Measurements from ENCODE around the gene KDM5A.

KDM5A gene

DNA sequence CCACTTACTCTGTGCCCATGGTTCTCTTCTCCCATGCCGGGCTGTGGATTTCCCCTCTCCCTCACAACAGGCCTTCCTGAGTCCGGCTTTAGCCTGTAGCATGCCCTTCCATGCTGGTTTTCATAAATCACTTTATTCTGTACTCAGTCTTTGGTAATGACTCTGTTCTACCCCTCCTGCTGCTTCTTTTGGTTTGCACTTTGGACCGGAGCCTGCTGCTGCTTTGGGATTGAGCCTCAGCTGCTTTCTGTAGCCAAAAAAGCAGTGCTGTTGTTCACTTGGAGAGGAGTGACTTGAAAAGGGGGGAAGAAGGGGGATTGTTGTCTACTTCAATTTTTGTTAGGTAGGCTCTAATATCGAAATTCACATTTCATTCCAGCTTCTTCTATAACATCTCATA, 118.0 kb downstream of the KDM5A start:
- no peak for DNase-seq

DNA sequence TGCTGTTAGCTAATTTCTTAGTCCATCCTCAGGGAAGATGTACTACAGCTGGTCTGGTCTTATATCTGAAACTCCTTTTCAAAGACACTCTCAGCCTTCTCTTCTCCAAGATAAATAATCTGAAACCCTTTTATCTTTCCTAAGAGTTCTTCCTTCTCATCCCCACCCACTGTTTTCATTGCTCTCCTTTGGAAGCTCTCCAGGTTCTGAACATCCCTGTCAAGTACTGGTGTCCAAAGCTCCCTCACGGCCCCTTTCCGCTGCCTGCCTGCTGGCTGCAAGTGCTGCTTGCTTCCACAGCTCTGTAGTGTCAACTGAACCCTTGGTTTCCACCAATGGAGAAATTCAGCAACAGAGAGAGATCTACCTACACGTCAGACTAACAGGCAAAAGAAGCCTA, 119.9 kb downstream of the KDM5A start:
- DNase-seq, result no peak

DNA sequence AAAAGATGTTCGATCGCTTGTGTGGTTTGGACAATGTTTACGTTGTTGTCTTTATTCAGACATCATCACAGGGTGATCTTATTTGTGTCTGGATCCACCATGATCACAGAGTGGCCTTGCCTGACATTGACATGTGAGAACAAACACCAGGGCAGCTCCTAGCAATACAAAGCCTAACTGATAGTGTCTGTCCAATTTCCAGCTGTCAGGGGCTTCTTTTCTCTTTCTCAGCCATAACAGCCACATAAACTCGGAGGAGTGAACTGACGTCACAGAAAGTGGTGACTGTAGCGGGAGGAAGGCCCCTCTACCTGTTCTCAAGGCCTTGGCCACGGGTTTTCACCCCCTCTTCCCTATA, 120.7 kb downstream of the KDM5A start:
- no peak for DNase-seq

DNA sequence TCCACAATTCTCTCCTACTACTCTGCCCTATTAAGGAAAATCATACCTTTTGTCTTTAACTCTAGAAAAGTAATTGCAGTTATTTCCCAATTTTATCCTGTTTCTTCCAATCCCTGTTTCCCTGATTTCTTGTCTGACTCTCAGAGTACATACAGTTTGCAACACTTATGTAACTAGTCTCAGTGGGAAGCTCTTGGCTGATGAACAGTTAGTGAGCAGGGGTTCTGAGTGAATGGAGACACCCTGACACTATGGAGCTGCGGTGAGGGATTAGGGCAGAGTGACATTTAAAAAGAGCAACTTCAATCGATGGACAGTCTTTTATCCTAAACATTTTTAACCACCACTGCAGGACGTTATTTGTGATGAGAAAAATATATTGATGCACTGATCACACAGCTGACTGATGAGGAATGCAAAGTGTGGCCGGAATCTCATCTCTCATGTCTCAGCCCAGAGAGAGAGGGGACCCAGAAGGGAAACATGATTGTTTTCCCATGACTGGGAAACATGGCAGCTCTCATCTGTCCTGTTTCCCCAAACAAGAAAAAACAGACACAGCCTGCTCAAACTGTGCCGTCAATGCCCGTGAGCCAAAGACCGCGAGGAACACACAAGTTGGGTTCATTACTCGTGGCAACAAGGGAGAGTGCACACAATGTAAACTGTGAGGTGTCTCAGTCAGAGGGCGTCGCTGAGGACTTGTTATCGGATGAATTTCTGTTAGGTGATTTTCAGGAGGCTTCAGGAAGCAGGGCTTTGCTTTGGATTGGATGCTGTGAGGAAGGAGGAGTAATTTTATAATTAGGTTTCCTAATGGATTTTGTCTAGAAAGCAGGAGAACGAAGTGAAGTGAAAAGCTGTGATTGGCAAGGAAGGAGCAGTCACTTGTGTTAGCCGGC, 121.3 kb downstream of the KDM5A start:
- no peak for DNase-seq

DNA sequence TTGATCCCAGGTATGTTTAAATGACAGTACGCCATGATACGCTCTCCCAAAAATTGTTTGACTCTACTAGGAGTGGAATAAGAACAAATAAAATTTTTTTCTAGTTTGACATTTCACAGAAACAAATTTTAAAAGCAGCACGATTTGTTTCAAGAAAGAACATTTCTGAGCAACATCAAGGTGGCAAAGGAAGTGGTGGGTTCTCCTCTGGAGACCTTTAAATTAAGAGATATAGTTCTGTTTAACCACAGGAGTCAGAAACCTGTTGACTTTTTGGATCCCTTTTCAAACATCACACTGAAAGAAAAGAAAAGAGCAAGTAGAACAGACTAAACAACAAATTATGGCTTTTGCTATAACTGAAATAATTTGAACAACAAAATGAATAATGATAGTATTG, 124.0 kb downstream of the KDM5A start:
- DNase-seq, result no peak

DNA sequence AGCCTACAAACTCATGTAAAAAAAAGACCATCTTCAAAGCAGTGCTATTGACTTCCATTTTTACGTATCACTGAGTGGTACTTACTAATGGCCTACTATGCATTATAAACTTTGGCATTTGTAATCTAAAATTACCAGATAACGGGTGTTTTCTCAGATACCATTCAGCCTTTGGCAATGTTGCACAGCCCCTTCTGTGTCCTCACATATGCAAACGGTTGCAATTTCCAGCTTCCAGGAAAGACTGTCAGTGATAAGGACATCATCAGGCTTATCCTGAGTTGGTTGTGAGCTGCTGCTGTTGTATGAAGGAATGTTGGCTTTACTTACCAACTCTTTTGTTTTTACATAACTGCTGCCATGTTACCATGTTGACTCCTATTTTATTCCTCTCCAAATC, 124.9 kb downstream of the KDM5A start:
- DNase-seq, result no peak

DNA sequence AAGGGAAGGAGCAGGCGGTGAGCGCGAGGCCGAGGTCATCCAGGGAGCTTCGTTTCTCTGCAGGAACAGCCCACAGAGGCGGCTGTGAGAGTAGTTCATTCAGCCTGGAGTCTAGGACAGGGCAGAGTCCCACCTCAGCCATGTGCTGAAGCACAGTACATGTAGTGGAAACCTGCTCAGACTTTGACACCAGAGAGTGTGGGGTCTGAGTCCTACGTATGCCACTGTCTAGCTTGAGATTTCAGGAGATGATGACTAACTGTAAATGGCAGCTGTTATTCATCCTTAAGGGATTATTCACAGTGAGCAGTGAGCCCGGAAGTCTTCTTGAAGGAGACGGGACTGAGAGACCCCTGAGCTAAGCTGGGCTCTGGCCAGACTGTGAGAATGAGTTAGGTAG, 125.5 kb downstream of the KDM5A start:
- DNase-seq, result no peak

DNA sequence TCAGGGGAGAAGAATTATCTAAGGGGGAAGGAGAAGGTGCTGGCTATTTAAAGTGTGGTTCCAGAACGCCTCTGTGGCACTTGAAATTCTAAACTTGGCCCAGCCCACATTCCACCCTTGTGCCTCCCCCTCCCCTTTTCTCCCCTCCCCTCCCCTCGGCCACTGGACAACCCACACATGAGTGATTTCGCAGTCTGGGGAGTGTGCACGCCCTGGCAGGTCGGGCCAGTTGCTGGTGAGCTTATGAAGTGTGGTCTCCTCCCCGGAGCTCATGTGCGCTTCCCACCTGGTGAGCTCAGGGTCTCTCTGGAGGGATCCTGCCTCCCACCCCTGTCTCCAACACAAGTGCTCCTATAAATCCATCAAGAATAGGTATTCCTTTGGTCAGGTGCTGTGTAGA, 126.3 kb downstream of the KDM5A start, which contains the start of gene SLC6A13:
TSS of gene SLC6A13 (minus strand) at position 20 of the 400 bp plus-strand sequence. CDS start 2,784 bp downstream, outside the sequence.
- DNase-seq, result no peak

DNA sequence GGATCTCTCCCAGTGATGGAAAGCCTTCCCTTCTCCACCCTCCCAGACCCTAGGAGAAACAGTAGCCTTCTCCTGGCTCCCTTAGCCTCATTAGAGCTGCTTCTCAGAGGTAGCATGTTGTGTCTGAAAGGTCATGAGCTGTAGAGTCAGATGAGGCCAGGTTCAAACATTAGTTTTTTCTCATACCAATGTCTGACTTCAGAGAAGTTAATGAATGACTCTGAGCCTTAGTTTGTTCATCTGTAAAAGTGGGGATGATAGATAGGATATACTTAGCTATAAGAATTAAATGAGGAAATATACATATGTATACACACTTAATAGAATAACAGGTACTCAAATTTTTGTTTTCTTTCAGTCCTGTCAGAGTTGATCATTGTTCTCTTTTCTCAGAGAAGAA, 127.0 kb downstream of the KDM5A start:
- no peak for DNase-seq

DNA sequence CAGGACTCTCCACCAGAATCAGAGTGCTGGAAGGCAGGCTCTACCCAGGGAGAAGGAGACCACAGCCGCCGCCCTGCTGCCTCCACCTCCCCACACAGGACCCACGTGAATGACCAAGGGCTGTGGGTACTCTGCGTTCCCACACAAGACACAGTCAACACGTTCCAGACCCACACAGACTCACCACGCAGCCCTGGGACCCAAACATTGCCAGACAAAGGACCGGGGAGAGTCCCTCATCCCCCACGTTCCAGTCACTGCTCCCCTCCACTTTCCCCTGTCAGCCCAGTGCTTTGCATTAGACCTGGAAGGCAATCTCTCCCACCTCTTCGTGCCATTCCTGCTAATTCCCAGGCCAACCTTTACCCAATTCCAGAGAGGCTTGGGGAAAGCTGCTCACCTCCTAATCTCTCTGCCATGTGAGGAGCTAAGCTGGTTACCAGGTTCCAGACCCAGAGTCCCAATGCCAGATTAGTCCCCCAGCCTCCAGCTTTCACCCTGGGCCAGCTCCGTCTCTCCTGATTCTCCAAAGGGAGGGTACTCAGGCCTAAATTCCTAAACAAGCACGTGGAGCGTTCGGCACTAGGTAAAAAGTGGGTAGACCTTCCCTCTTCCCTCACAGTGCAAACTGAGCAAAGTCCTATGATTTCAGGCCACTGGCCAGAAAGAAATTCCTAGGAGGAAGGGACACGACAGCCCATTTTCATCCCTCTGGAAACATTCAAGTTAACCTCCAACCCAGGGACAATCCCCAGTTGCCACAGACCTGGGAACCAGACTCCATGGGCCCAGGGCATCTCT, 131.4 kb downstream of the KDM5A start:
- DNase-seq, result no peak

DNA sequence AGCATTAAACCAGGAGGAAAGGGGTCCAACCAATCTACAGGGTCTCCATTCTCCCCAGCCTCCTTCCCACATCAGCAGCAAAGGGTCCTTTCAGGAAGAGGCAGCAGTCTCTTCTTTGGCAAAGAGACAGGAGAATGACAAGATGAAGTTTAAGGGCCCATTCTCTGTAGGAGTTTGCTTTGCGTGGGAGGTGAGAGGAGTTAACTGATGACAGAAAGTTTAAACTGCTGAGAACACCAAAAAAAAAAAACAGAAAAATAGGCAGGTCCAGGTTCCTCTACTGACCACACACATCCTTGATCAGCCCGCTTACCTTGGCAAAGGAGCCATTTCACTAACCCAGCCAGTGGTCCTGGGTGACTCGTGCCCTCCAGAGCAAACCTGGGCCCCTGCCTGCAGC, 132.2 kb downstream of the KDM5A start:
- no peak for DNase-seq

DNA sequence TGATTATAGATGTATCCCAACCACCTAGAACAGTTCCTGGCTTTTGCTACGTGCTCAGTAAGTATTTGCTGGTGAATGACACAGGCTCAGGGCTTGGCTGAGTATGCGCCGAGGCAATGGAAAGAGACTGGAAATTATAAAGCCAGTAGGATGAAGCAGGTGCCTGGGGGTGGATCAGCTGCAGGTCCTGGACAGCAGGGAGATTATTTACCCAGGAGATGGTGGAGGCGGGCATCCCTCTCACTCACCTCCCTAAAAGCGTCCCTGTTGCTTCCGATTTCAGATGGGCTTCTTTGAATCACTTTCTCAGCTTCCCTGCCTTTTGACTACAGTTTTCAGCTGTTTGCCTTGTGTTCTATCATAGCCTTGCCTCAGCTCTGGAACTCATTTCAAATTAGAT, 132.9 kb downstream of the KDM5A start:
- DNase-seq, result no peak

DNA sequence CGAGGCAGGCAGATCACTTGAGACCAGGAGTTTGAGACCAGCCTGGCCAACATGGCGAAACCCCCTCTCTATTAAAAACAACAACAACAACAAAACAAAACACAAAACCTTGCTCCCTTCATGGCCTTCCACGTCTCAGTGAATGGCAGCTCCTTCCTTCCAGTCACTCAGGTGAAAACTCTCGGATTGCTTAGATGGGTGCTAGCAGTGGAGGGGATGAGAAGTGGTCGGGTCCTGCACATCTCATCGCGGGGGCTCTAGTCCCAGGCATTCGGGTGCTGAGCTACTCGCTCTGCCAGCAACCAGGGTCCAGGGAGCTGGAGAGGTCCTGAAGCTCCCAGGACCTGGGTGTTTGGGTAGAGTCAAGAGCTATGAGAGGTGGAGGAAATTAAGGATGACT, 134.2 kb downstream of the KDM5A start:
- no peak for DNase-seq

DNA sequence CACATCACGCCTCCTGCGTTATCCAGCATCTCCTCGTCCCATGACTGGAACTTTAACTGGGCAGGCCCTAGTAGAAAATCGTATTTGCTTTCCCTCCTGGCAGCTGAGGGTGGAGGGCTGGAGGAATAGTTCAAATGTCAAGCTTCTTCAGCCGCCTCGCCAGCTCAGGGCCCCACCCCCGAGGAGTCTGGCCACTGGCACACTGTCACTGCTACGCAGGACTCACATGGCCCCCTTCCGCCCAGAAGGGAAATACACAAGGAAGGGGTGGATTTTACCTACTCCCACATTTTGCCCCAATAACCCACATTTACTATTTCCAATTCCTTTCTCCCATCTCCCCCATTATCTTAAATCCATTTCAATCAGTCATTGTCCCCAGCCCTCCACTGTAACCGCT, 135.1 kb downstream of the KDM5A start:
- DNase-seq, result no peak

DNA sequence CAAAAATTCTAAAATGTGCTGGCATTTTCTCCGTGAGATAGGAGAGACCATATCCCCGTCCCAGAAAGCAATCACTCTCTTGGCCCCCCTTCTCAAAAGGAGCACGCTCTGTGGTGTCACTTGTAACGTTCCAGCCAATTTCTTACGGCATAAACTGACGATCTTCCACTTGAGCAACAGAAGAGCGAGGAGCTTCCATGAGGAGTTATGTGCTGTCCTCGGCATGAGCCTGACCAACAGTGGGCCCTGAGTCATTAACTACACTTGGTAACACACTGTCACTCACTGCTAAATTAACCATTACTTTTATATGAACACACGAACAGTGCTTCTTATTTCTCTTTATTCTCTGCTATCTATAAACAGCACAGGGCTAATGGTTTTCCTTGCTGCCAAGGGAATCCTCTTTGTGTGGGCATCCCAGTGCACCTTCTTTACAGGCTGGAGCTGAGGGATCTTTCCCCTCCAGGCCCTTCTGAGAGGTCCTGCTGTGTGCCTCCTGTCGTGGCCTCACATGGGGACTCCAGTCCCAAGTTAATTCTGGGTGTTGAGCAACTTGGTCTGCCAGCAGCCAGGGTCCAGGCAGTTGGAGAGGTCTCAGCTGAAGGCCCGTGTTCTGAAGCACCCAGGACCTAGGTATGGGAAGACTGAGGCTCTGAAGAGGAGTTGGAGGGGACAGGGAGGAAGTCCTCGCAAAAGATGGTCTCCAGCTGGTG, 135.8 kb downstream of the KDM5A start:
- DNase-seq, result no peak

DNA sequence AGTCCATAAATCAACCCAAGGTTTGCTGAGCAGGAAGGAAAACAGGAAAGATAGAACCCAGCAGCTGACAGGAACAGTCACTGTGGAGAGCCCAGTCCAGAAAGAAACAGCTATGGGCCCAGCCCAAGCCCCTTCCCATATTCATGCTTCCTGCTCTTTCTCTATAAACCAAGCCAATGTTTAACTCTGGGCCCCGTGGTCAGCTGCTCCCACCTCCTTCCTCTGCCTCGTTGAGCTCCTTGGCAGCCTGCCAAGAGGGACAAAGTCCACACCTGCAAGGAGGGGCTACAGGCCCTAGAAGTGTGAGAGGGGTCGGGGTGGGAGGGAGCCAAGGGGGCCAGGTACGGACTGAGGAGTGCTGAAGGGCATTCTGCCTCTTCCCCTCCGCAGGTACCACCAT, 136.5 kb downstream of the KDM5A start:
- no peak for DNase-seq

DNA sequence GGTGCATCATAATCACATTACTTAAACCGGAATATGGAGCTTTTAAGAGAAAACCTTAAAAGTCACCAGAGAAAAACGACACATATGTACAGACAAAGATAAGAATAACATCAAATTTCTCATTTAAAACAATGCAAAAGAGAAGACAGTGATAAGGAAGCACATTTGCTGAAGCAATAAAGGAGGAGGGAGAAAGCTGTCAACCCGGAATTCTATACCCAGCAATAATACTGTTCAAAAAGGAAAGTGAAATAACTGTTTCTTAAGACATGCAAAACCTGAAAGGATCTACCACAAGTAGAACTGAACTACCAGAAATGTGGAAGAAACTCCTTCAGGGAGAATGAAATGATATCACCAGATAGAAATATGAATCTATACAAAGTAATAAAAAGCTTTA, 141.8 kb downstream of the KDM5A start:
- DNase-seq, result no peak

DNA sequence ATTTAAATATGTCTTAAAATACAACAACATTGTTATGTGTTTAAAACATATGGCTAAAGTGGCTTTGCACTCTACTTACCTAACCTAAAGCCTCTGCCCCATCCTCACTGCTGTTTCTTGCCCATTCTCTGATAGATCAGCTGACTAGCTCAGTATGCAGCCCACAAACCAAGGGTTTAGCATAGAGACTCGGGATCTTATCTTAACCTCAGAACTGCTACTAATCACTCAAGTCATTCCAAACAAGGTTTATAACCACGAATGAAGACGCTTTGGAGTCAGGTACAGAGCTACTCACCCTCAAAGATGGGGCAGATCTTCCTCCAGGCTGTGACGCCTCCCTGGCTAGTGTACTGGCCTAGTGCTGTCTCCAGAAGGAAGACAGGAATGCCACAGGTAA, 145.7 kb downstream of the KDM5A start:
- no peak for DNase-seq

DNA sequence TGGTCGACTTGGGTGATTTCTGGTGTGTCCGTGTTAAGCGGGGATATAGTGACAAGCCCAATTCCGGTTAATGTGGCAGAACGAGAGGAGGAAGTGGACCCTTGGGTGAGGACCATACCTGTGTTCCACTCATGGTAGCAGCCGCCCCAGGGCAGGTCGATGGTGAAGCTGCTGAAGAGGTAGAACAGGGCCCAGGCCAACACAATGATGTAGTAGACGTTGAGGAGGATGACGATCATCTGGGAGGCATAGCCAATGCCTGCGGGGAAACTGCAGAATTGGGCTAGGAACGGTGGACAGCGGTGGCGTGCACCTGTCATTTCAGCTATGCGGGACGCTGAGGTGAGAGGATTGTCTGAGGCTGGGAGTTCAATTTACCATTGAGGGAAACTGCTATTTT, 146.6 kb downstream of the KDM5A start:
- no peak for DNase-seq

DNA sequence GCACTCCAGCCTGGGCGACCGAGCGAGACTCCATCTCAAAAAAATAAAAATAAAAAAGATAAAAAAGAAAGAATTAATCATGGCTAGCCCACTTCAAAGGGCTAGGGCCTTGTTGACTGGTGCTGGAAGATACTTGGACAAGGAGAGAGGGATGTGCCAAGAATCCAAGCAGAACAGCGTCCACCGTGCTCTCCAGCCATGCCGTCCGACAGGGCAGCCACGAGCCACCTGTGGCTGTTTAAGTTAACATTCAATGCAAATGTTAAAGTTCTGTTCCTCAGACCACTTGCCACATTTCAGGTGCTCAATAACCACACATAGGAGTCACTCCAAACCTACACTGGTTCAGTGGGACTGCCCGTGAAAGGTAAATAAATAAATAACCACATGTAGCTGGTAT, 147.9 kb downstream of the KDM5A start:
- no peak for DNase-seq

DNA sequence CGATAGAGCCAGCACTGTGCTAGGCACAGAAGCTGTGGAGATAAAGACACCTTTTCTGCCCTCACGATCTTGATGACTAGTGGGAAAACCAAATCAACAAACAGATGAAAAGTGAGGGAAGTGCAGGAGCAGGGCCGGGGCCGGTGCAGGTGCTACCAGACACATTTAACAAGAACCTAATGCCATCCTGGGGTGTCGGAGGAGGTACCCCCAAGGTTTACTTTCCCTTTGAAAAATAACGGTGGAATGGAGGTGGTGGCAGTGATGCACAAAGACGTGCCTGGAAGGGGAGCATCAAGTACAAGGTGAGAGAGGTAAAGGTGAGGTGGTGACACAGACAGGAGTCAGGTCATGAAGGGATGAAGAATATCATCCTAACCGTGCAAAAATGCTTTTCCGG, 148.6 kb downstream of the KDM5A start:
- no peak for DNase-seq

DNA sequence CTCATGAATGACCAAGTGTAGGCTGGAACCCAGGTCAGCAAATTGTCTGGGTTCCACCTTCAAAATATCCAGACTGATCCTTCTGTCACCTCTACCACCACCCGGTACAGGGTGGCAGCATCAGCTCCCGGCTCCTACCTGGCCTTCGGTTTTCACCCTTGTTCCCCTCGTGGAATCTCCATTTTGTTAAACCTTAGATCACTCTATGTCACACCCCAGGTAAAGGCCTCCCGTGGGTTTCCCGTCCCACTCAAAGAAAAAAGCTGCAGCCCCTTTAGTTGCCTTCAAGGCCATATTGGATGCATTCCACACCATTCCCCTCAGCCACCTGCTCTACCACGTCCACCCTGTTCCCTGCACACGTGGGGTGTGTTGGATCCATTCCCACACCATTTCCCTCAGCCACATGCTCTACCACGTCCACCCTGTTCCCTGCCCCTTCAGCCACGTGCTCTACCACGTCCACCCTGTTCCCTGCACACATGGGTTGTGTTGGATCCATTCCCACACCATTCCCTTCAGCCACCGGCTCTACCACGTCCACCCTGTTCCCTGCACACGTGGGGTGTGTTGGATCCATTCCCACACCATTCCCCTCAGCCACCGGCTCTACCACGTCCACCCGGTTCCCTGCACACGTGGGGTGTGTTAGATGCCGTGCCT, 150.3 kb downstream of the KDM5A start:
- no peak for DNase-seq

DNA sequence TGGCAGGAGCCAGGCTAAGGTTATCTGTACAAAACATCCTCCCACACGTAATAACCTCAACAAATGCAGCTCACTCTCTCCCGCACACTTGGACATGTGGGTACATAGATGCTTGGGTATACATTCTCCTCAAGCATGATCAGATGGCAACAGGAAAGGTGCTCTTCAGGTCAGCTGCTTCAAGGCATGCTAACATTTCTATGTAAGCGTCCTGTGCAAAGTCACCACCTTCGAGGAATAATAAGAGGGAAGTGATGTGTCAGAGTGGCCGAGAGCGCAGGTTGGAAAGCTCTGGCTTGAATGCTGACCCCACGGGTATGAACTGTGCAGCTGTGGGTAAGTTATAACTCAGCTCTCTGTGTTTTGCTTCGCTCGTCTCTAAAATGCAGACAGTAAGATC, 151.0 kb downstream of the KDM5A start:
- no peak for DNase-seq
